ENCODE data around the gene WASL.

WASL gene

GRCh38 chr7:123690550-123690949, 58.3 kb downstream of the WASL start:
- no peak for DNase-seq

- DNase-seq, result no peak
Observed at GRCh38 chr7:123689250-123689649, 59.6 kb downstream of the WASL start.

- no peak for DNase-seq
Observed at GRCh38 chr7:123687727-123688126, 61.1 kb downstream of the WASL start.

GRCh38 chr7:123687161-123687560, 61.6 kb downstream of the WASL start:
- no peak for DNase-seq

GRCh38 chr7:123682690-123683089, 66.1 kb downstream of the WASL start:
- DNase-seq, result peak in 2 of 5 experiments; percentile 4 to 52

- no peak for DNase-seq
Observed at GRCh38 chr7:123681561-123681960, 67.2 kb downstream of the WASL start.

GRCh38 chr7:123680580-123680979, 68.2 kb downstream of the WASL start:
- DNase-seq, result no peak

GRCh38 chr7:123679614-123680013, 69.2 kb downstream of the WASL start:
- DNase-seq, result no peak

- DNase-seq, result no peak
Observed at GRCh38 chr7:123677061-123677715, 71.6 kb downstream of the WASL start.

GRCh38 chr7:123675181-123675473, 73.7 kb downstream of the WASL start:
- no peak for DNase-seq

- DNase-seq, result no peak
Observed at GRCh38 chr7:123674399-123675180, 74.2 kb downstream of the WASL start.

GRCh38 chr7:123673752-123674398, 74.9 kb downstream of the WASL start:
- no peak for DNase-seq

- no peak for DNase-seq
Observed at GRCh38 chr7:123673137-123673732, 75.6 kb downstream of the WASL start.

- DNase-seq, result no peak
Observed at GRCh38 chr7:123669485-123669884, 79.3 kb downstream of the WASL start.

GRCh38 chr7:123666492-123666891, 82.3 kb downstream of the WASL start:
- DNase-seq, result no peak

GRCh38 chr7:123665896-123666295, 82.9 kb downstream of the WASL start:
- no peak for DNase-seq

- DNase-seq, result no peak
Observed at GRCh38 chr7:123665157-123665556, 83.6 kb downstream of the WASL start.

- no peak for DNase-seq
Observed at GRCh38 chr7:123663200-123663599, 85.6 kb downstream of the WASL start.

GRCh38 chr7:123662755-123663154, 86.0 kb downstream of the WASL start:
- DNase-seq, result no peak

GRCh38 chr7:123662293-123662692, 86.5 kb downstream of the WASL start:
- DNase-seq, result no peak

- no peak for DNase-seq
Observed at GRCh38 chr7:123661765-123662164, 87.0 kb downstream of the WASL start.

- DNase-seq, result no peak
Observed at GRCh38 chr7:123660514-123661354, 88.1 kb downstream of the WASL start.

GRCh38 chr7:123658023-123658422, 90.8 kb downstream of the WASL start:
- DNase-seq, result no peak
